ENCODE measurements around the gene USP37. TPM values are rescaled to one million over a fixed set of nuclear protein-coding genes. Genes with fewer than 3 reads are reported as not detected.

USP37 gene
- total and polyA plus RNA-seq, 2 of the 13 experiments (the other 11 are each of a cell fraction or from before 2014, with no cell fraction given): 6.5 to 30.6 TPM

- intact Hi-C loops (cut with micrococcal nuclease; ENCODE audit: unreplicated experiment): no loop called here
- no peak for TF ChIP-seq HCFC1 (IDR thresholded peaks at IDR 0.05; ENCODE audit: low read depth, low read length)
- no peak for TF ChIP-seq ZHX1 (CRISPR knock-in tag; IDR thresholded peaks at IDR 0.05; ENCODE audit: low read depth)
- TF ChIP-seq ESRRA (CRISPR knock-in tag; IDR thresholded peaks at IDR 0.05; ENCODE audit: low read depth): no peak
- peak; percentile 13 for TF ChIP-seq RBM39 (IDR thresholded peaks at IDR 0.05; ENCODE audit: low read depth, low read length, poor library complexity, severe bottlenecking)
- TF ChIP-seq RBFOX2 (IDR thresholded peaks at IDR 0.05; ENCODE audit: low read depth, low read length): peak; percentile 46
- TF ChIP-seq AGO2 (optimal IDR thresholded peaks at IDR 0.05; ENCODE audit: low read depth, low read length): peak; percentile 74
- TF ChIP-seq ZNF225 (CRISPR knock-in tag; IDR thresholded peaks at IDR 0.05): no peak
- TF ChIP-seq ZNF431 (CRISPR knock-in tag; IDR thresholded peaks at IDR 0.05; ENCODE audit: borderline replicate concordance, low read depth): no peak
- no peak for TF ChIP-seq GMEB2 (CRISPR knock-in tag; IDR thresholded peaks at IDR 0.05; ENCODE audit: low read depth)
- no peak for TF ChIP-seq SMAD1 (CRISPR knock-in tag; IDR thresholded peaks at IDR 0.05; ENCODE audit: borderline replicate concordance, low read depth)
- TF ChIP-seq GZF1 (CRISPR knock-in tag; IDR thresholded peaks at IDR 0.05): no peak
Measured at GRCh38 chr2:218423584-218423983, 144.6 kb downstream of the USP37 start.

More at GRCh38 chr2:218423584-218423983, 144.6 kb downstream of the USP37 start:
- peaks cover 11% of the 10 kb centered on the region; the same call in 1 of the 2 replicates for H4K20me1 ChIP-seq (ENCODE audit: insufficient read depth, low read length)
- peaks cover 28 to 48% of the 10 kb centered on the region in 2 experiments for H3K36me3 ChIP-seq (replicated peaks in 1 of 2; ENCODE audit: control insufficient read depth in 1 of 2, insufficient read depth in 2 of 2, low read length in 2 of 2)
- POLR2A ChIA-PET: no interaction called here
- no peak overlapping the region for H3K4me3 ChIP-seq (replicated peaks in 1 of 3; ENCODE audit: insufficient read depth in 1 of 3, low read depth in 2 of 3, low read length in 3 of 3)
- in situ Hi-C loops (cut with HindIII; ENCODE audit: extremely low pct_ligation_motif_present, low pct_unique_long_range_greater_than_20kb): no loop called here
- 96% methylated on average over 7 of the region's 9 CpGs for WGBS (ENCODE audit: low lambda C conversion rate)
- H3K4me1 ChIP-seq (ENCODE audit: insufficient read depth, low read length): peaks cover 40% of the 10 kb centered on the region
- no peak overlapping the region for H3K27ac ChIP-seq (ENCODE audit: extremely low read length, insufficient read depth, low read length)
- FAIRE-seq: no peak
- H3K9me3 ChIP-seq (ENCODE audit: low read length): no peaks in the 10 kb centered on the region
- DNase-seq (ENCODE audit: low spot score): no peak
- no peaks in the 10 kb centered on the region; a peak in 1 of 5 replicates for H3K27me3 ChIP-seq (ENCODE audit: control insufficient read depth in 1 of 2, insufficient read depth in 2 of 2, low read length in 2 of 2)
- CTCF ChIA-PET (ENCODE audit: low intra/inter-chr PET ratio, low total read pairs): no interaction called here
- no peak overlapping the region for H2AFZ ChIP-seq (ENCODE audit: low read length)
- no peak for ATAC-seq
- H3K9ac ChIP-seq (ENCODE audit: insufficient read depth, low read depth, low read length): no peak overlapping the region
- no TSS peak for BruUV-seq (replicated peaks)
- no peak overlapping the region for H3K4me2 ChIP-seq (ENCODE audit: low read depth, low read length)
- H3K79me2 ChIP-seq (ENCODE audit: insufficient read depth, low read length): peaks cover 30% of the 10 kb centered on the region

All from HepG2 (cell line).